LHCN-M2 (cell line): ENCODE data around the gene CCL4. TPM values are rescaled to one million over a fixed set of nuclear protein-coding genes. Genes with fewer than 3 reads are reported as not detected.
"Not testable (repeated sequence)": the region's sequence is repeated elsewhere in the genome, so short reads cannot be mapped to it uniquely, and the experiment has no call there.

Experiments used
- DNase-seq: peaks from one replicate; pipeline ENCODE4 v3.0.0-alpha.2; 2012; ENCODE audit warnings: low read depth
- total RNA-seq: library from RNA; depleted of rRNA; stranded (reverse); fragments of >200 nt; gene quantifications from 2 replicates; pipeline ENCODE4 v1.2.3, GENCODE V29; 2014

The CCL4 gene
- total RNA-seq, 1 experiment from 2014 or later, result not detected

- no peak for DNase-seq
Measured at GRCh38 chr17:36117505-36118382, 14.1 kb downstream of the CCL4 start.

DNA sequence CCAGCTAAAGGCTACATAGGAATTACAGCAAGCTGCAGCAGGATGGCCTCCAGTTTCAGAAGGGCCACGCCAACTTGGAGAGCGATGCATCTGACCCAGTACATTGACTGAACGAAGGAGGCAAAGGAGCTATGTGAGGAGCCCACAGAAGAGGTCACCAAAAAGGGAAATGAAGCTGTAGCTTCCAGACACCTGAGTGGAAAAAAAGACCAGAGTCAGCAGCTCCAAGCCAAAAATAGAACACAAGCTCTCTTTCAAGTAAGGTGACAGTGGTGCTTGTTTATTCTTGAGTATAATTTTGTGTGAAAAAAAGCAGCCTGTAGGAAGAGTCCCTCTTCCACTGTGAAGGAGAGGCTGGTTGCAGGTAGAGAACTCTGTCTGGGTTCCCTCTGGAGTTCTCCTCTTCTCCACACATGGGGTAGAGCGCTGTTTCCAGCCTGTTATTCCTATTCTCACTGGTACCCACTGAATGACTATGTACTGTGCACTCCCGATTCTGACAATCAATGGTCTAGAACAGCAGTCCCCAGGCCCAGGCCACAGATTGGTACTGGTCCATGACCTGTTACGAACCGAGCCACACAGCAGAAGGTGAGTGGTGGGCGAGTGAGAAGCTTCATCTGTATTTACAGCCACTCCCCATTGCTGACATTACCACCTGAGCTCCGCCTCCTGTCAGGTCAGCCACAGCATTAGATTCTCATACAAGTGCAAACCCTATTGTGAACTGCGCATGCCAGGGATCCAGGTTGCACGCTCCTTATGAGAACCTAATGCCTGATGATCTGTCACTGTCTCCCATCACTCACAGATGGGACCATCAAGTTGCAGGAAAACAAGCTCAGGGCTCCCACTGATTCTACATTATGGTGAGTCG is 15.1 kb downstream of the CCL4 start:
- no peak for DNase-seq

GRCh38 chr17:36120221-36120620 is 16.6 kb downstream of the CCL4 start:
- no peak for DNase-seq

GRCh38 chr17:36121099-36121498 is 17.5 kb downstream of the CCL4 start:
- not testable (repeated sequence) for DNase-seq

DNA sequence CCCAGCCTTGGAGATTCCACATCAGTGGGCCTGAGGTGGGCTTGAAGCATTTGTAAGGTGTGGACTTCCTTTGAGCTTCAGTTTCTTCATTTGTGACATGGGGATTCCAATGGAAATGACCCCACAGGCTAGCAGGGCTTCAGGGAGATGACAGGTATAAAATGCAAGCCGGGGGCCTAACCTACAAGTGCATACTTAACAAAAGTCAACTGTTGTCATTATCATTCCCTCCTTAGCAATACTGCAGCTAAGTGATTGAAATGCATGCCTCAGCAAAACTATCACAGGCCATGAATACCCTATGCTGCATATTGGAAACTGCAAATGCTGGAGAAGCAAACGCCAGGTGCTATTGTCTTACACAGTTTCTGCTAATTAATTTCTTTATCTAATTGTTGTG is 19.8 kb downstream of the CCL4 start:
- no peak for DNase-seq

DNA sequence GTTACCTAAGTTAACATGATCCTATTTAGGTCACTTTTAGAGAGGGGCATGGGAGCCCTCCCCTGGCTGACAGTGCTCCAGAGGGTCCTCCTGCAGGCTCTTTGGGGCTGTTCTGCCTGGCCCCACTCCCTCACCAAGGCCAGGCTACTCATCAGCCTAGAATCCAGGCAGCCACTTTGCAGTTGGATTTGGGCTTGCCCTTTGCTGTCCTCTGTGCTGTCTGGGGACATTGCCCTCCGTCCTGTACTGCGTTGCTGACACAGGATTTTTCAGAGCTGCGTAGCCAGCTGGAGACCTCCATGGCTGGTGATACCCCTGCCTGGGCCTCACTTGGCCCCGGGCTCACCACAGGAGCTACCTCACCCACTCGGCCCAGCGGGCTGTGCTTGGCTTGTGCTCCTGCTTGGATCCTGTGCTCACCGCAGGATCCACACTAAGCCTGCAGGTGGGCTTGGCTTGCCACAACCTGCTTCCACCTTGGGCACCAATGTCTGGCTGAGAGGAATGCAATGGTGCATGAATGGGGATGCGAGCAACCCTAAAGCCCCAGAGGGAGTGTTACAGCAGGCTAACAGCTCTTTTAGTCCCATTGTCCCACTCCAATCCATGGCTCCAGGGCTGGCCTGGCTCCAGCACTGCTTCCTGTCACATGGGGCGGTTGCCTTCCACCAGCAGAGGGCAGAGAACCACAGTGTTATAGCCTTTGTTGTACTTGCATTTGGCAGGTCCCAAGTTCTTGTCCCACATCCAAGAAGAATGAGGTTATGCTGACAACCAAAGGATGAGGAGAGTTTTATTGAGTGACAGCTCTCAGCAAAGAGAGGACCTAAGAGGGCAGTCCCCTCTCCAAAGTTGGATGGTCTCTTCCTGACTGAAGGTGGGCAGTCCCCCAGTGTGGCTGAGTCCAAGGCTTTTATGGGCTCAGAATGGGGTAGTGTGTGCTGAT is 21.5 kb downstream of the CCL4 start:
- no peak for DNase-seq

- DNase-seq, result no peak
Measured at GRCh38 chr17:36127199-36127893, 23.7 kb downstream of the CCL4 start.

GRCh38 chr17:36127911-36128310 is 24.3 kb downstream of the CCL4 start:
- no peak for DNase-seq

DNA sequence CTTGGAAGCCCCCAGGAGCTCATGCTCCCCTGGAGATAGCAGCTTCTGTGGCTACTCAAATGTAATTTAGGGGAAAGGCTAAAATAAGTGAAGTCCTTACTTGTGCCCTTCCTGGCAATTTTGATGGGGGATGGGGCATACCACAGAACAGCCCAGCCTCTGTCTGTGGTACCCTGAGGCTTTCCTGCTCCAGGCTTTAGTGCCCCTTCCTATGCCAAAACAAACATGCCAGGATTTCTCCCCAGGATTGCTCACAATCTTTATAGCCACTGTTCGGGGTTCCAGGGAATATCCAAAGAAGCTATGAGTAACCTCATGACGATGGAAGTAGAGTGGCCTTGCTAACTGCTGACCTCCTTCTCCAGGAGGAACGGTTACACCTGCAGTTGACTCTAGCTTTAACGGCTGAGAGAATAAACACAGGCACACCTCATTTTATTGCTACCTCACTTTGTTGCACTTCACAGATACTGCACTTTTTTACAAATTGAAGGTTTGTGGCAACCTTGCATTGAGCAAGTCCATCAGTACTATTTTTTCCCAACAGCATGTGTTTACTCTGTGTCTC is 24.9 kb downstream of the CCL4 start:
- DNase-seq, result no peak

GRCh38 chr17:36129616-36130015 is 26.0 kb downstream of the CCL4 start:
- DNase-seq, result no peak

DNA sequence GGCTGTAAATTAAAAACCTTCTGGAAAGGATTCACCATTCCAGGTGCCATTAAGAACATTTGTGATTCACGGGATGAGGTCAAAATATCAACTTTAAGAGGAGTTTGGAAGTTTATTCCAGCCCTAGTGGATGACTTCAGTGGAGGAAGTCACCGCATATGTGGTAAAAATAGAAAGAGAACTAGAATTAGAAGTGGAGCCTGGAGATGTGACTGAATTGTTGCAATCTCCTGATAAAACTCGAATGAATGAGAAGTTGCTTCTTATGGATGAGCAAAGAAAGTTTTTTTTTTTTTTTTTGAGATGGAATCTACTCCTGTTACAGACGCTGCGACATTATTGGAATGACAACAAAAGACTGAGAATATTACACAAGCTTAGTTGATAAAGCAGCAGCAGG is 26.7 kb downstream of the CCL4 start:
- no peak for DNase-seq

DNA sequence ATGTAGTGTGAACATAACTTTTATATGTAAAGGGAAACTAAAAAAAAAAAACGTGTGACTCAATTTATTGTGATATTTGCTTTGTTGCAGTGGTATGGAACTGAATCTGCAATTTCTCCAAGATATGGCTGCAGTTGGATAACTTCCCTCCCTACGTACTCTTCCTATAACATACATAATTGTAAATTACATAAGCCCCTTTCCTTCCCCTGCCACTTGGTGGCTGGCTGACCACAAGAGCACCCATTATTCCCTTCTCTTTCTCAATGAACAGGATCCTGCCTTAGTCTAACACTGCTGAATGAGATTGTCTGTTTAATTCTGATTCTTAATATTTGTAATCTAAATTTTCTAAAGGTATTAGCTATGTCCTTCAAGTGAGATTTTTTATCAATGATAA is 27.8 kb downstream of the CCL4 start:
- DNase-seq, result no peak

DNA sequence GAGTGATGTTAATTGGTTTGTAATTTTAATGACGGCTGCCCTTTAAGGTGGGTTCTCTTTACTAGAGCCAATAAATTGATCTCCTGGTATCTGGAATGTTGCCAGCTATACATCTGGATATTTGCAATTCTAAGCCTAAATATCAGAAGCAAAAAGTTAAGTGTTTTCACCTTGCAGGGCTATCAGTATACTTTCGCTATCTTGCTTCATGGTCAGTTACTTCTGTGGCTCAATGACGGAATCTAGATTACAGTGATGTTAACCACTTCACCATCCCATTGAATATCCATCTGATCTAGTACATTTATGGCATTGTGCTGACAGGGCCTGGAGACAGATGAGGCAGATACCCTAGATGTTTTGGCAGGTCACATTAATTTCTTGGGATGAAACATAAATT is 28.3 kb downstream of the CCL4 start:
- no peak for DNase-seq

GRCh38 chr17:36132421-36132831 is 28.8 kb downstream of the CCL4 start:
- DNase-seq, result no peak

- DNase-seq, result no peak
Measured at GRCh38 chr17:36133602-36134236, 30.1 kb downstream of the CCL4 start.

DNA sequence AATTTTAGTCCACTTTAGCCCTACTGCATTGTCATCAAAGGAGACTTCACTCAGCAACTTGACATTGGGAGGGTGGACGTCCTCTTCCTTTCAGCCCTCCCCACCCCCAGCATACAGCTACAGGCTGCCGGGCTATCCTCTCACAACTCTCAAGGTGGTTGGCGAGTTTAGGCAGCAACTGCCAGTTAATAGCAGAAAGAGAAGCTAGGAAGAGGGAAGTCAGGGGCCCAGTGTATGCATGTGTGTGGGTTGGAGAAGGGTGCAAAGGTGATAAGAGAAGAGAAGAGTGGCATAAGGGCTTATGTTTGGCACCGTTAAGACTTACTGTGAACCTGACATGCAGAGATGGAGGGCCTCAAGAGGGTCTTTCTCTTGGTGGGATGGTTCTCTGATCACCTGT is 31.8 kb downstream of the CCL4 start:
- no peak for DNase-seq

GRCh38 chr17:36136036-36136435 is 32.4 kb downstream of the CCL4 start:
- DNase-seq, result no peak

GRCh38 chr17:36136439-36136838 is 32.8 kb downstream of the CCL4 start:
- DNase-seq, result no peak

DNA sequence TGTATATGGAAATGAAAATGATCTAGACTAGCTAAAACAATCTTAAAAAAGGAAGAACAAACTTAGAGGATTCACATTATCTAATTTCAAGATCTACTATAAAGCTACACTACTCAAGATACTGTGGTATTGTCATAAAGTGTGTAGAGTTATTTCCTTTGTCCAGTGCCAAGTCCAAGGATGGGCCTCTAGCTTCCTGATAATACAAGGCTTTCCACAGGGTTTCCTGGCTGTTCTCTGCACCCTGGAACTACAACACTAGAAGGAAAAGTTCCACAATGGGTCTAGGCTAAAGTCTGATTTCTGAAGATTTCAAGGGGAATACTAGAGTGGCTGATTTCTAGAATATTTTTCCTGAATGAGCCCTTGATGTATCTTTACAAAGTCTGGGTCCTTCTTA is 38.6 kb downstream of the CCL4 start:
- no peak for DNase-seq

- no peak for DNase-seq
Measured at GRCh38 chr17:36142806-36143205, 39.2 kb downstream of the CCL4 start.
